Measurements from ENCODE around the gene CILP.

DNA sequence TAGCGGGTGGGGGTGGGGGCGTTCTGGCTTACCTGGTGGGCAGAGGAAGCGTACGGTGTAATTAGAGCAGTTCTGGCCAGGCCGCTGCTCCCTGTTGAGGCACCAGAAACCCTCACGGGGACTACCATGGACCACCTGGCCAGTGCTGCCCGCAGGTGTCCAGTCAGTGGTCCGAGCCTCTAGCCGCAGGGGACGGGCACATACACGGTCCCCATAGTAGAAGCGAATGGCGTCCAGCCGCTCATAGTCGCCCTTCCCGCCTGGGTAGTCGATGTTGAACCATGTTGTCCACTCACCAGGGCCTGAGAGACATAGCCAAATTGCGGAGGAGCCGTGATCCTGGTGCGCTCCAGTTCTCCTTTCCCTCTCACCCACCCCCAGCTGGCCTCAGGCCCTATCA lies 4.5 kb downstream of the CILP start:
- TF ChIP-seq, protein P1, sequence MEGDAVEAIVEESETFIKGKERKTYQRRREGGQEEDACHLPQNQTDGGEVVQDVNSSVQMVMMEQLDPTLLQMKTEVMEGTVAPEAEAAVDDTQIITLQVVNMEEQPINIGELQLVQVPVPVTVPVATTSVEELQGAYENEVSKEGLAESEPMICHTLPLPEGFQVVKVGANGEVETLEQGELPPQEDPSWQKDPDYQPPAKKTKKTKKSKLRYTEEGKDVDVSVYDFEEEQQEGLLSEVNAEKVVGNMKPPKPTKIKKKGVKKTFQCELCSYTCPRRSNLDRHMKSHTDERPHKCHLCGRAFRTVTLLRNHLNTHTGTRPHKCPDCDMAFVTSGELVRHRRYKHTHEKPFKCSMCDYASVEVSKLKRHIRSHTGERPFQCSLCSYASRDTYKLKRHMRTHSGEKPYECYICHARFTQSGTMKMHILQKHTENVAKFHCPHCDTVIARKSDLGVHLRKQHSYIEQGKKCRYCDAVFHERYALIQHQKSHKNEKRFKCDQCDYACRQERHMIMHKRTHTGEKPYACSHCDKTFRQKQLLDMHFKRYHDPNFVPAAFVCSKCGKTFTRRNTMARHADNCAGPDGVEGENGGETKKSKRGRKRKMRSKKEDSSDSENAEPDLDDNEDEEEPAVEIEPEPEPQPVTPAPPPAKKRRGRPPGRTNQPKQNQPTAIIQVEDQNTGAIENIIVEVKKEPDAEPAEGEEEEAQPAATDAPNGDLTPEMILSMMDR (IDR thresholded peaks at IDR 0.05): no peak
- TF ChIP-seq POLR2A (IDR thresholded peaks at IDR 0.05) (no peak), EP300 (IDR thresholded peaks at IDR 0.05) (no peak)

Data from tibial nerve (tissue), 4 donors.